HPDE6-E6E7 (cell line): ENCODE data around the gene SYS1.
"Not testable (repeated sequence)": the region's sequence is repeated elsewhere in the genome, so short reads cannot be mapped to it uniquely, and the experiment has no call there.

Experiments
- DNase-seq: peaks from one replicate; pipeline ENCODE4 v3.0.0; 2011; ENCODE audit warnings: missing footprints; ENCODE audit errors: extremely low spot score

Gene SYS1

GRCh38 chr20:45339799-45340198 lies 23.2 kb upstream of the SYS1 start:
- no peak for DNase-seq

GRCh38 chr20:45340236-45340847 lies 22.6 kb upstream of the SYS1 start:
- no peak for DNase-seq

- no peak for DNase-seq
Observed at GRCh38 chr20:45340951-45341350, 22.0 kb upstream of the SYS1 start.

- no peak for DNase-seq
Observed at GRCh38 chr20:45341579-45341938, 21.4 kb upstream of the SYS1 start.

- DNase-seq = peak; percentile 49
Observed at GRCh38 chr20:45341939-45342854, 20.8 kb upstream of the SYS1 start.

- no peak for DNase-seq
Observed at GRCh38 chr20:45342855-45343531, 20.0 kb upstream of the SYS1 start.

GRCh38 chr20:45343532-45344167 lies 19.3 kb upstream of the SYS1 start:
- no peak for DNase-seq

- peak; percentile 93 for DNase-seq
Observed at GRCh38 chr20:45344168-45344860, 18.6 kb upstream of the SYS1 start.

- DNase-seq = peak; percentile 88
Observed at GRCh38 chr20:45345104-45345936, 17.6 kb upstream of the SYS1 start.

GRCh38 chr20:45346291-45346718 lies 16.7 kb upstream of the SYS1 start:
- DNase-seq = no peak

- no peak for DNase-seq
Observed at GRCh38 chr20:45346851-45347250, 16.1 kb upstream of the SYS1 start.

- DNase-seq = no peak
Observed at GRCh38 chr20:45347297-45347935, 15.5 kb upstream of the SYS1 start.

- peak; percentile 90 for DNase-seq
Observed at GRCh38 chr20:45347936-45348778, 14.8 kb upstream of the SYS1 start, which contains the start of gene SDC4. Gene SDC4, minus strand, starts transcription at chr20:45348424. Its CDS starts 40 bp downstream, at chr20:45348384.

- DNase-seq = no peak
Observed at GRCh38 chr20:45350217-45350616, 12.7 kb upstream of the SYS1 start.

GRCh38 chr20:45350795-45351194 lies 12.2 kb upstream of the SYS1 start:
- DNase-seq = not testable (repeated sequence)

- DNase-seq = no peak
Observed at GRCh38 chr20:45352729-45353128, 10.2 kb upstream of the SYS1 start.

- DNase-seq = no peak
Observed at GRCh38 chr20:45353746-45354145, 9.2 kb upstream of the SYS1 start.

GRCh38 chr20:45354423-45355208 lies 8.3 kb upstream of the SYS1 start:
- no peak for DNase-seq
